Ishikawa (cell line): ENCODE data around the gene KRTAP10-10.

Experiments
- CEBPB ChIP-seq: IDR thresholded peaks from 2 replicates; pipeline ENCODE4 v1.6.1; 2012
- CREB1 ChIP-seq: IDR thresholded peaks from 2 replicates; pipeline ENCODE4 v1.6.1; 2012; ENCODE audit warnings: low read depth
- EP300 ChIP-seq: IDR thresholded peaks from 2 replicates; pipeline ENCODE4 v1.6.1; 2012; ENCODE audit warnings: borderline replicate concordance
- FOXM1 ChIP-seq: IDR thresholded peaks from 2 replicates; pipeline ENCODE4 v1.6.1; 2012; ENCODE audit warnings: low read depth, borderline replicate concordance
- RAD21 ChIP-seq: IDR thresholded peaks from 2 replicates; pipeline ENCODE4 v1.6.1; 2012; ENCODE audit warnings: low read depth
- TAF1 ChIP-seq: IDR thresholded peaks from 2 replicates; pipeline ENCODE4 v1.6.1; 2012; ENCODE audit warnings: low read depth, mild to moderate bottlenecking
- TCF12 ChIP-seq: IDR thresholded peaks from 2 replicates; pipeline ENCODE4 v1.6.1; 2012; ENCODE audit warnings: low read depth
- TEAD4 ChIP-seq: IDR thresholded peaks from 2 replicates; pipeline ENCODE4 v1.6.1; 2012
- YY1 ChIP-seq: IDR thresholded peaks from 2 replicates; pipeline ENCODE4 v1.6.1; 2012; ENCODE audit warnings: low read depth
- TF ChIP-seq, protein P1 (sequence below): IDR thresholded peaks from 2 replicates; pipeline ENCODE4 v1.6.1; 2012; ENCODE audit warnings: low read depth, mild to moderate bottlenecking
- TF ChIP-seq, protein P2 (sequence below): IDR thresholded peaks from 2 replicates; pipeline ENCODE4 v1.6.1; 2012
- TF ChIP-seq, protein P3 (sequence below): IDR thresholded peaks from 2 replicates; pipeline ENCODE4 v1.6.1; 2012

DNA sequence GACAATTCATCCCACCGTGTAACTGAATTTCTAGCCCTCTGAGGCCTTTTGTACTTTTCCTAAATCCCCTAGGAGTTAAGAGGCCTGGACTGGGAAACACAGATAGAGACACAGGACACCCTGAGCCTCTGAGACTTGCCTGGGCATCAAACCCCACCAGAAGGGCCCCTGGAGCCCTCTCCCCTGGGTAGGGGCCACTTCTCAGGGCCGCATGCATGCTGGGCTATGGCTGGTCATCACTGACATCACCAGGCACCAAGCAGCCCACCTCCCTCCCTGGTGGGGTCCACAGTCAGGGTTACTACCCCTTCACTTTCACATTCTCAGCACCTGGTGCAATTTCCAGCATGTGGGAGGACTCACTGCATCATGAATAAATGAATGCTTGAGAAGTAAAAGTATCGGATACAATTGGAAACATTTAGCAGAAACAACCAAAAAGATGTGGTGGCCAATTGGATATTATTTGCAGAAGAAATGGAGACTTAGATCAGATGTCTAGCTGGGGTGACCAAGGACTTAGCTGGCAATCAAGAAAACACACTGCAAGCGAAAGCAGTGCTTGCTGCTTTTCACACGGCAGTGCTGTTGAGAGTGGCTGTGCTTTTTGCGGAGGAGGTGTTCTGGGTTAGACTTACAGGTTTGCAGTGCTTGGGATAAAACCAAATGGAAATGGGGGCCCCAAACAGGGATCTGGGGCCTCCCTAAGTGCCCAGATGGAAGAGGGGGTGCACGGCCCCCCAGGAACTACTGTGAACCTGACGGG lies 37.7 kb upstream of the KRTAP10-10 start:
- TF ChIP-seq YY1, result no peak
- TF ChIP-seq FOXM1, result no peak
- no peak for TF ChIP-seq CEBPB
- TF ChIP-seq RAD21, result no peak
- no peak for TF ChIP-seq TEAD4
- no peak for TF ChIP-seq EP300
- TF ChIP-seq, protein P1, sequence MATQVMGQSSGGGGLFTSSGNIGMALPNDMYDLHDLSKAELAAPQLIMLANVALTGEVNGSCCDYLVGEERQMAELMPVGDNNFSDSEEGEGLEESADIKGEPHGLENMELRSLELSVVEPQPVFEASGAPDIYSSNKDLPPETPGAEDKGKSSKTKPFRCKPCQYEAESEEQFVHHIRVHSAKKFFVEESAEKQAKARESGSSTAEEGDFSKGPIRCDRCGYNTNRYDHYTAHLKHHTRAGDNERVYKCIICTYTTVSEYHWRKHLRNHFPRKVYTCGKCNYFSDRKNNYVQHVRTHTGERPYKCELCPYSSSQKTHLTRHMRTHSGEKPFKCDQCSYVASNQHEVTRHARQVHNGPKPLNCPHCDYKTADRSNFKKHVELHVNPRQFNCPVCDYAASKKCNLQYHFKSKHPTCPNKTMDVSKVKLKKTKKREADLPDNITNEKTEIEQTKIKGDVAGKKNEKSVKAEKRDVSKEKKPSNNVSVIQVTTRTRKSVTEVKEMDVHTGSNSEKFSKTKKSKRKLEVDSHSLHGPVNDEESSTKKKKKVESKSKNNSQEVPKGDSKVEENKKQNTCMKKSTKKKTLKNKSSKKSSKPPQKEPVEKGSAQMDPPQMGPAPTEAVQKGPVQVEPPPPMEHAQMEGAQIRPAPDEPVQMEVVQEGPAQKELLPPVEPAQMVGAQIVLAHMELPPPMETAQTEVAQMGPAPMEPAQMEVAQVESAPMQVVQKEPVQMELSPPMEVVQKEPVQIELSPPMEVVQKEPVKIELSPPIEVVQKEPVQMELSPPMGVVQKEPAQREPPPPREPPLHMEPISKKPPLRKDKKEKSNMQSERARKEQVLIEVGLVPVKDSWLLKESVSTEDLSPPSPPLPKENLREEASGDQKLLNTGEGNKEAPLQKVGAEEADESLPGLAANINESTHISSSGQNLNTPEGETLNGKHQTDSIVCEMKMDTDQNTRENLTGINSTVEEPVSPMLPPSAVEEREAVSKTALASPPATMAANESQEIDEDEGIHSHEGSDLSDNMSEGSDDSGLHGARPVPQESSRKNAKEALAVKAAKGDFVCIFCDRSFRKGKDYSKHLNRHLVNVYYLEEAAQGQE, result no peak
- TF ChIP-seq CREB1, result no peak
- TF ChIP-seq, protein P2, sequence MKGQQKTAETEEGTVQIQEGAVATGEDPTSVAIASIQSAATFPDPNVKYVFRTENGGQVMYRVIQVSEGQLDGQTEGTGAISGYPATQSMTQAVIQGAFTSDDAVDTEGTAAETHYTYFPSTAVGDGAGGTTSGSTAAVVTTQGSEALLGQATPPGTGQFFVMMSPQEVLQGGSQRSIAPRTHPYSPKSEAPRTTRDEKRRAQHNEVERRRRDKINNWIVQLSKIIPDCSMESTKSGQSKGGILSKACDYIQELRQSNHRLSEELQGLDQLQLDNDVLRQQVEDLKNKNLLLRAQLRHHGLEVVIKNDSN, result no peak
- TF ChIP-seq, protein P3, sequence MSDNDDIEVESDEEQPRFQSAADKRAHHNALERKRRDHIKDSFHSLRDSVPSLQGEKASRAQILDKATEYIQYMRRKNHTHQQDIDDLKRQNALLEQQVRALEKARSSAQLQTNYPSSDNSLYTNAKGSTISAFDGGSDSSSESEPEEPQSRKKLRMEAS, result no peak
- TF ChIP-seq TAF1, result no peak
- TF ChIP-seq TCF12, result no peak
